IMR-90 (cell line): ENCODE measurements around the gene C17orf67.

Source experiments
- BHLHE40 ChIP-seq: fragments of 150-350 bp; IDR thresholded peaks from 2 replicates; pipeline ENCODE4 v1.6.1; 2016; ENCODE audit warnings: mild to moderate bottlenecking, low read depth, low read length
- CEBPB ChIP-seq: IDR thresholded peaks from 2 replicates; pipeline ENCODE4 v1.6.1; 2012; ENCODE audit warnings: low read depth, low read length, improper control_type of control experiment
- CHD1 ChIP-seq: IDR thresholded peaks from 2 replicates; pipeline ENCODE4 v1.6.1; 2012; ENCODE audit warnings: low read depth, low read length, improper control_type of control experiment
- FOS ChIP-seq: fragments of 150-350 bp; IDR thresholded peaks from 2 replicates; pipeline ENCODE4 v1.6.1; 2016; ENCODE audit warnings: low read depth, low read length
- MAFK ChIP-seq: IDR thresholded peaks from 2 replicates; pipeline ENCODE4 v1.6.1; 2012; ENCODE audit warnings: low read depth, low read length, improper control_type of control experiment
- MXI1 ChIP-seq: IDR thresholded peaks from 2 replicates; pipeline ENCODE4 v1.6.1; 2012; ENCODE audit warnings: low read depth, mild to moderate bottlenecking, low read length, moderate library complexity, borderline replicate concordance
- NFE2L2 ChIP-seq: fragments of 150-350 bp; IDR thresholded peaks from 2 replicates; pipeline ENCODE4 v1.6.1; 2016; ENCODE audit warnings: low read depth, mild to moderate bottlenecking, low read length
- POLR2A ChIP-seq: IDR thresholded peaks from 2 replicates; pipeline ENCODE4 v1.6.1; 2012; ENCODE audit warnings: mild to moderate bottlenecking, low read depth, low read length
- RAD21 ChIP-seq: IDR thresholded peaks from 2 replicates; pipeline ENCODE4 v1.6.1; 2012; ENCODE audit warnings: low read length, improper control_type of control experiment
- RCOR1 ChIP-seq: IDR thresholded peaks from 2 replicates; pipeline ENCODE4 v1.6.1; 2012; ENCODE audit warnings: mild to moderate bottlenecking, low read length, improper control_type of control experiment; ENCODE audit not compliant: insufficient replicate concordance
- RFX5 ChIP-seq: IDR thresholded peaks from 2 replicates; pipeline ENCODE4 v1.8.0; 2012; ENCODE audit warnings: low read depth, mild to moderate bottlenecking, low read length, moderate library complexity
- TF ChIP-seq, protein P1 (sequence below): conservative IDR thresholded peaks from 2 replicates; pipeline ENCODE4 v1.5.1; 2012; ENCODE audit warnings: mild to moderate bottlenecking, low read depth, low read length, improper control_type of control experiment
- TF ChIP-seq, protein P2 (sequence below): fragments of 150-350 bp; IDR thresholded peaks from 2 replicates; pipeline ENCODE4 v1.6.1; 2017; ENCODE audit warnings: mild to moderate bottlenecking, antibody characterized with exemption, low read length, low read depth
- TF ChIP-seq, protein P3 (sequence below): fragments of 150-350 bp; IDR thresholded peaks from 2 replicates; pipeline ENCODE4 v1.6.1; 2016; ENCODE audit warnings: low read depth, mild to moderate bottlenecking, low read length, moderate library complexity, borderline replicate concordance

DNA sequence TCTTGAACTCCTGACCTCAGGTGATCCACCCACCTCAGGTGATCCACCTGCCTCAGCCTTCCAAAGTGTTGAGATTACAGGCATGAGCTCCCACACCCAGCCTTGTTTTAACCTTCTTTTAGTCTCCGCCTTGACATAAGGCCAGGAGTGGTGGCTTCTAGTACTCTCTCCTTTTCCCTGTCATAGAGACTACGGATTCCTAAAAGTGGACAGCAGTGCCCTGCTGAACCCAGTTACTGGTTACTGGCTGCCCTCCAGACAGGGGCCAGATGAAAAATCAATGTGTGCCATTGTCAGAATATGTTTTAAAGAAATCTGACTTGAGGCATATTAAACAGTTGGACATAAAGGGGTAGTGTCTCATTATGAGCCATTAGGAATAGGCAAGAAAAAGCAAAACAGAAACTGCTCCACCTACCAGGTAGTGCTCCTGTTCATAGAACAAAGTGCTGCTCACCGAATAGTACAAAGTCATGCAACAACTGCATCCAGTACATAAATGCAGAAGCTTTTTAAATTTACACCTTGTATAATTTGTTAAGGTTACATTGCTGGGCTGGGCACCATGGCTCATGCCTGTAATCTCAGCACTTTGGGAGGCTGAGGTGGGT is 48.1 kb upstream of the C17orf67 start:
- TF ChIP-seq RFX5 (no peak), NFE2L2 (no peak), POLR2A (no peak), MAFK (no peak), CEBPB (no peak), BHLHE40 (no peak), RCOR1 (no peak), MXI1 (no peak), FOS (no peak), RAD21 (no peak), CHD1 (no peak)
- TF ChIP-seq, protein P1, sequence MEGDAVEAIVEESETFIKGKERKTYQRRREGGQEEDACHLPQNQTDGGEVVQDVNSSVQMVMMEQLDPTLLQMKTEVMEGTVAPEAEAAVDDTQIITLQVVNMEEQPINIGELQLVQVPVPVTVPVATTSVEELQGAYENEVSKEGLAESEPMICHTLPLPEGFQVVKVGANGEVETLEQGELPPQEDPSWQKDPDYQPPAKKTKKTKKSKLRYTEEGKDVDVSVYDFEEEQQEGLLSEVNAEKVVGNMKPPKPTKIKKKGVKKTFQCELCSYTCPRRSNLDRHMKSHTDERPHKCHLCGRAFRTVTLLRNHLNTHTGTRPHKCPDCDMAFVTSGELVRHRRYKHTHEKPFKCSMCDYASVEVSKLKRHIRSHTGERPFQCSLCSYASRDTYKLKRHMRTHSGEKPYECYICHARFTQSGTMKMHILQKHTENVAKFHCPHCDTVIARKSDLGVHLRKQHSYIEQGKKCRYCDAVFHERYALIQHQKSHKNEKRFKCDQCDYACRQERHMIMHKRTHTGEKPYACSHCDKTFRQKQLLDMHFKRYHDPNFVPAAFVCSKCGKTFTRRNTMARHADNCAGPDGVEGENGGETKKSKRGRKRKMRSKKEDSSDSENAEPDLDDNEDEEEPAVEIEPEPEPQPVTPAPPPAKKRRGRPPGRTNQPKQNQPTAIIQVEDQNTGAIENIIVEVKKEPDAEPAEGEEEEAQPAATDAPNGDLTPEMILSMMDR = no peak
- TF ChIP-seq, protein P2, sequence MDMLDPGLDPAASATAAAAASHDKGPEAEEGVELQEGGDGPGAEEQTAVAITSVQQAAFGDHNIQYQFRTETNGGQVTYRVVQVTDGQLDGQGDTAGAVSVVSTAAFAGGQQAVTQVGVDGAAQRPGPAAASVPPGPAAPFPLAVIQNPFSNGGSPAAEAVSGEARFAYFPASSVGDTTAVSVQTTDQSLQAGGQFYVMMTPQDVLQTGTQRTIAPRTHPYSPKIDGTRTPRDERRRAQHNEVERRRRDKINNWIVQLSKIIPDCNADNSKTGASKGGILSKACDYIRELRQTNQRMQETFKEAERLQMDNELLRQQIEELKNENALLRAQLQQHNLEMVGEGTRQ = no peak
- TF ChIP-seq, protein P3, sequence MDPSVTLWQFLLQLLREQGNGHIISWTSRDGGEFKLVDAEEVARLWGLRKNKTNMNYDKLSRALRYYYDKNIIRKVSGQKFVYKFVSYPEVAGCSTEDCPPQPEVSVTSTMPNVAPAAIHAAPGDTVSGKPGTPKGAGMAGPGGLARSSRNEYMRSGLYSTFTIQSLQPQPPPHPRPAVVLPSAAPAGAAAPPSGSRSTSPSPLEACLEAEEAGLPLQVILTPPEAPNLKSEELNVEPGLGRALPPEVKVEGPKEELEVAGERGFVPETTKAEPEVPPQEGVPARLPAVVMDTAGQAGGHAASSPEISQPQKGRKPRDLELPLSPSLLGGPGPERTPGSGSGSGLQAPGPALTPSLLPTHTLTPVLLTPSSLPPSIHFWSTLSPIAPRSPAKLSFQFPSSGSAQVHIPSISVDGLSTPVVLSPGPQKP = no peak
